ENCODE measurements around the gene ACVR2B. TPM values are rescaled to one million over a fixed set of nuclear protein-coding genes. Genes with fewer than 3 reads are reported as not detected.

The ACVR2B gene
- total and polyA plus RNA-seq, 2 experiments from 2014 or later: 27.9 to 98.7 TPM

DNA sequence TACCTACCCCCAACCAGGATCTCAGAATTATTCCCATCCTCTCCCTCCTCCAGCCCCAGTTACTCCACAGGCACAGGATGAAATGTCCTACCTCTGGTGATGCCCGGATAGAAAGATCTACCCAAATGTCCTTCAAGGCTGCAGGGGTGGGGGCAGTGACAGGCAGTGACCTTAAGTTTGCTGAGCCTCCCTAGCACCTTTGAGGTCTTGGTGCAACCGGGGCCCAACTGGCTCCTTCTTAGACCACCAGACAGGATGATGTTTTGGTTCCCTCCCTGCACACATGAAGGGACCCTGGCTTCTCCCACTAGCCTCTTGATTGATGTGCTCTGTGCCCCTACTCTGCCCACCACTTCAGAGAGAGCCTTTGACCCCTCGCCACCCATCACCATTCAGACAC, 78.8 kb downstream of the ACVR2B start:
- DNase-seq (ENCODE audit: low spot score) (no peak), ATAC-seq (no peak)
- Histone ChIP-seq H3K4me3 (no peak overlapping the region), H3K4me2 (no peak overlapping the region), H3K27ac (ENCODE audit: low read depth) (no peak overlapping the region), H3F3A (replicated peaks; ENCODE audit: low read depth) (no peaks in the 10 kb centered on the region), H4K20me1 (replicated peaks; ENCODE audit: insufficient read depth) (no peaks in the 10 kb centered on the region; the same call in 1 of the 2 replicates), H3K36me3 (ENCODE audit: insufficient read depth) (no peaks in the 10 kb centered on the region), H3K27me3 (ENCODE audit: insufficient read depth) (no peaks in the 10 kb centered on the region), H3K9me2 (ENCODE audit: insufficient read depth) (peaks cover 14% of the 10 kb centered on the region; the same call in 1 of the 2 replicates), H3K79me2 (replicated peaks; ENCODE audit: insufficient read depth) (no peaks in the 10 kb centered on the region), H3K4me1 (ENCODE audit: insufficient read depth) (peaks cover 6% of the 10 kb centered on the region; the same call in 1 of the 2 replicates), H2AFZ (no peak overlapping the region)
- no peak for TF ChIP-seq POLR2AphosphoS5 (IDR thresholded peaks at IDR 0.05; ENCODE audit: low read depth)
- TF ChIP-seq, protein P1, sequence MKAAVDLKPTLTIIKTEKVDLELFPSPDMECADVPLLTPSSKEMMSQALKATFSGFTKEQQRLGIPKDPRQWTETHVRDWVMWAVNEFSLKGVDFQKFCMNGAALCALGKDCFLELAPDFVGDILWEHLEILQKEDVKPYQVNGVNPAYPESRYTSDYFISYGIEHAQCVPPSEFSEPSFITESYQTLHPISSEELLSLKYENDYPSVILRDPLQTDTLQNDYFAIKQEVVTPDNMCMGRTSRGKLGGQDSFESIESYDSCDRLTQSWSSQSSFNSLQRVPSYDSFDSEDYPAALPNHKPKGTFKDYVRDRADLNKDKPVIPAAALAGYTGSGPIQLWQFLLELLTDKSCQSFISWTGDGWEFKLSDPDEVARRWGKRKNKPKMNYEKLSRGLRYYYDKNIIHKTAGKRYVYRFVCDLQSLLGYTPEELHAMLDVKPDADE (IDR thresholded peaks at IDR 0.05): no peak
- no peak for TF ChIP-seq EZH2 (IDR thresholded peaks at IDR 0.05; ENCODE audit: low read depth, unreplicated experiment)
- TF ChIP-seq, protein P2, sequence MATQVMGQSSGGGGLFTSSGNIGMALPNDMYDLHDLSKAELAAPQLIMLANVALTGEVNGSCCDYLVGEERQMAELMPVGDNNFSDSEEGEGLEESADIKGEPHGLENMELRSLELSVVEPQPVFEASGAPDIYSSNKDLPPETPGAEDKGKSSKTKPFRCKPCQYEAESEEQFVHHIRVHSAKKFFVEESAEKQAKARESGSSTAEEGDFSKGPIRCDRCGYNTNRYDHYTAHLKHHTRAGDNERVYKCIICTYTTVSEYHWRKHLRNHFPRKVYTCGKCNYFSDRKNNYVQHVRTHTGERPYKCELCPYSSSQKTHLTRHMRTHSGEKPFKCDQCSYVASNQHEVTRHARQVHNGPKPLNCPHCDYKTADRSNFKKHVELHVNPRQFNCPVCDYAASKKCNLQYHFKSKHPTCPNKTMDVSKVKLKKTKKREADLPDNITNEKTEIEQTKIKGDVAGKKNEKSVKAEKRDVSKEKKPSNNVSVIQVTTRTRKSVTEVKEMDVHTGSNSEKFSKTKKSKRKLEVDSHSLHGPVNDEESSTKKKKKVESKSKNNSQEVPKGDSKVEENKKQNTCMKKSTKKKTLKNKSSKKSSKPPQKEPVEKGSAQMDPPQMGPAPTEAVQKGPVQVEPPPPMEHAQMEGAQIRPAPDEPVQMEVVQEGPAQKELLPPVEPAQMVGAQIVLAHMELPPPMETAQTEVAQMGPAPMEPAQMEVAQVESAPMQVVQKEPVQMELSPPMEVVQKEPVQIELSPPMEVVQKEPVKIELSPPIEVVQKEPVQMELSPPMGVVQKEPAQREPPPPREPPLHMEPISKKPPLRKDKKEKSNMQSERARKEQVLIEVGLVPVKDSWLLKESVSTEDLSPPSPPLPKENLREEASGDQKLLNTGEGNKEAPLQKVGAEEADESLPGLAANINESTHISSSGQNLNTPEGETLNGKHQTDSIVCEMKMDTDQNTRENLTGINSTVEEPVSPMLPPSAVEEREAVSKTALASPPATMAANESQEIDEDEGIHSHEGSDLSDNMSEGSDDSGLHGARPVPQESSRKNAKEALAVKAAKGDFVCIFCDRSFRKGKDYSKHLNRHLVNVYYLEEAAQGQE (IDR thresholded peaks at IDR 0.05; ENCODE audit: unreplicated experiment): no peak
- TF ChIP-seq, protein P3, sequence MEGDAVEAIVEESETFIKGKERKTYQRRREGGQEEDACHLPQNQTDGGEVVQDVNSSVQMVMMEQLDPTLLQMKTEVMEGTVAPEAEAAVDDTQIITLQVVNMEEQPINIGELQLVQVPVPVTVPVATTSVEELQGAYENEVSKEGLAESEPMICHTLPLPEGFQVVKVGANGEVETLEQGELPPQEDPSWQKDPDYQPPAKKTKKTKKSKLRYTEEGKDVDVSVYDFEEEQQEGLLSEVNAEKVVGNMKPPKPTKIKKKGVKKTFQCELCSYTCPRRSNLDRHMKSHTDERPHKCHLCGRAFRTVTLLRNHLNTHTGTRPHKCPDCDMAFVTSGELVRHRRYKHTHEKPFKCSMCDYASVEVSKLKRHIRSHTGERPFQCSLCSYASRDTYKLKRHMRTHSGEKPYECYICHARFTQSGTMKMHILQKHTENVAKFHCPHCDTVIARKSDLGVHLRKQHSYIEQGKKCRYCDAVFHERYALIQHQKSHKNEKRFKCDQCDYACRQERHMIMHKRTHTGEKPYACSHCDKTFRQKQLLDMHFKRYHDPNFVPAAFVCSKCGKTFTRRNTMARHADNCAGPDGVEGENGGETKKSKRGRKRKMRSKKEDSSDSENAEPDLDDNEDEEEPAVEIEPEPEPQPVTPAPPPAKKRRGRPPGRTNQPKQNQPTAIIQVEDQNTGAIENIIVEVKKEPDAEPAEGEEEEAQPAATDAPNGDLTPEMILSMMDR (conservative IDR thresholded peaks at IDR 0.05; ENCODE audit: low read depth in 2 of 2): no peak
- TF ChIP-seq CREB1 (CRISPR knock-in tag; IDR thresholded peaks at IDR 0.05; ENCODE audit: low read depth): no peak
- no peak for TF ChIP-seq NANOG (IDR thresholded peaks at IDR 0.05; ENCODE audit: borderline replicate concordance)
- no peak for TF ChIP-seq JUNB (IDR thresholded peaks at IDR 0.05; ENCODE audit: unreplicated experiment)
- TF ChIP-seq EZH2phosphoT487 (IDR thresholded peaks at IDR 0.05; ENCODE audit: unreplicated experiment): no peak
- TF ChIP-seq ZNF462 (CRISPR knock-in tag; IDR thresholded peaks at IDR 0.05): no peak
- TF ChIP-seq ZNF114 (CRISPR knock-in tag; IDR thresholded peaks at IDR 0.05): no peak
- no peak for TF ChIP-seq ZNF331 (CRISPR knock-in tag; IDR thresholded peaks at IDR 0.05; ENCODE audit: low read depth)
- no peak for TF ChIP-seq STAT1 (IDR thresholded peaks at IDR 0.05; ENCODE audit: unreplicated experiment)
- Mint-ChIP-seq H3K4me1 (peaks cover 26% of the 10 kb centered on the region), H3K4me3 (no peak overlapping the region), H3K36me3 (ENCODE audit: low read depth) (peaks cover 24% of the 10 kb centered on the region), H3K27me3 (ENCODE audit: insufficient read depth, low read depth, poor library complexity) (peaks cover 12% of the 10 kb centered on the region), H3K27ac (no peak overlapping the region), H3K9me3 (peaks cover 16% of the 10 kb centered on the region)
